Mammary epithelial cell (primary cell): ENCODE measurements around the gene MYBPC3.

Experiments
- EZH2 ChIP-seq: IDR thresholded peaks from 2 replicates; pipeline ENCODE4 v1.6.1; 2012; ENCODE audit warnings: low read length, inconsistent platforms, borderline replicate concordance
- TF ChIP-seq, protein P1 (sequence below), 2 donors: IDR thresholded peaks in 1 of 2; conservative IDR thresholded peaks in 1 of 2; 2 replicates each; pipeline ENCODE4 v1.5.1; 2011 to 2012; ENCODE audit warnings: inconsistent platforms in 2 of 2, low read length in 2 of 2, mild to moderate bottlenecking in 2 of 2, control low read depth in 1 of 2, low read depth in 1 of 2; ENCODE audit not compliant: insufficient read depth in 1 of 2; ENCODE audit errors: extremely low read depth in 1 of 2

GRCh38 chr11:47376525-47377371 is 24.2 kb upstream of the MYBPC3 start:
- TF ChIP-seq, protein P1, sequence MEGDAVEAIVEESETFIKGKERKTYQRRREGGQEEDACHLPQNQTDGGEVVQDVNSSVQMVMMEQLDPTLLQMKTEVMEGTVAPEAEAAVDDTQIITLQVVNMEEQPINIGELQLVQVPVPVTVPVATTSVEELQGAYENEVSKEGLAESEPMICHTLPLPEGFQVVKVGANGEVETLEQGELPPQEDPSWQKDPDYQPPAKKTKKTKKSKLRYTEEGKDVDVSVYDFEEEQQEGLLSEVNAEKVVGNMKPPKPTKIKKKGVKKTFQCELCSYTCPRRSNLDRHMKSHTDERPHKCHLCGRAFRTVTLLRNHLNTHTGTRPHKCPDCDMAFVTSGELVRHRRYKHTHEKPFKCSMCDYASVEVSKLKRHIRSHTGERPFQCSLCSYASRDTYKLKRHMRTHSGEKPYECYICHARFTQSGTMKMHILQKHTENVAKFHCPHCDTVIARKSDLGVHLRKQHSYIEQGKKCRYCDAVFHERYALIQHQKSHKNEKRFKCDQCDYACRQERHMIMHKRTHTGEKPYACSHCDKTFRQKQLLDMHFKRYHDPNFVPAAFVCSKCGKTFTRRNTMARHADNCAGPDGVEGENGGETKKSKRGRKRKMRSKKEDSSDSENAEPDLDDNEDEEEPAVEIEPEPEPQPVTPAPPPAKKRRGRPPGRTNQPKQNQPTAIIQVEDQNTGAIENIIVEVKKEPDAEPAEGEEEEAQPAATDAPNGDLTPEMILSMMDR (conservative IDR thresholded peaks at IDR 0.05 in 1 of 2, IDR thresholded peaks at IDR 0.05 in 1 of 2; ENCODE audit: extremely low read depth in 1 of 2, insufficient read depth in 1 of 2, low read depth in 1 of 2, low read length in 2 of 2) = no peak
- no peak for TF ChIP-seq EZH2
